Stimulated activated CD8-positive, alpha-beta memory T cell treated with anti-CD3 and anti-CD28 coated beads, Interleukin-12 subunit alpha, Interleukin-12 subunit beta, amount 100 ng/mL, for 24 hours (primary cell): ENCODE data around the gene ZNF212.
"Not testable (repeated sequence)": the region's sequence is repeated elsewhere in the genome, so short reads cannot be mapped to it uniquely, and the experiment has no call there.

Experiments
- DNase-seq: peaks from one replicate; pipeline ENCODE4 v3.0.0-alpha.2; 2020; ENCODE audit errors: extremely low read depth

Gene ZNF212

GRCh38 chr7:149218469-149219420, 20.7 kb upstream of the ZNF212 start:
- DNase-seq = no peak

GRCh38 chr7:149220534-149220933, 18.9 kb upstream of the ZNF212 start:
- no peak for DNase-seq

GRCh38 chr7:149223176-149223575, 16.3 kb upstream of the ZNF212 start:
- DNase-seq = no peak

GRCh38 chr7:149223761-149224160, 15.7 kb upstream of the ZNF212 start:
- DNase-seq = no peak

DNA sequence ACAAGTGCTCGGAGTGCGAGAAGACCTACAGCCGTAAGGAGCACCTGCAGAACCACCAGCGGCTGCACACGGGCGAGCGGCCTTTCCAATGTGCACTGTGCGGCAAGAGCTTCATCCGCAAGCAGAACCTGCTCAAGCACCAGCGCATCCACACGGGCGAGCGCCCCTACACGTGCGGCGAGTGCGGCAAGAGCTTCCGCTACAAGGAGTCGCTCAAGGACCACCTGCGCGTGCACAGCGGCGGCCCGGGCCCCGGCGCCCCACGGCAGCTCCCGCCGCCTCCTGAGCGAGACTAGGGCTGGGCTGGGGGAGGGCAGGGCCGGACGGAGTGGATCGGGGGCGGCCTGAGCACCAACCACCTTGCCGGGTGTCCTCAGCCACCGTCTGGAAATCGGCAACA, 15.1 kb upstream of the ZNF212 start:
- no peak for DNase-seq

GRCh38 chr7:149225106-149225505, 14.3 kb upstream of the ZNF212 start:
- no peak for DNase-seq

GRCh38 chr7:149225656-149226055, 13.8 kb upstream of the ZNF212 start:
- no peak for DNase-seq

GRCh38 chr7:149226366-149226765, 13.1 kb upstream of the ZNF212 start:
- DNase-seq = not testable (repeated sequence)

GRCh38 chr7:149226840-149227494, 12.5 kb upstream of the ZNF212 start:
- no peak for DNase-seq

DNA sequence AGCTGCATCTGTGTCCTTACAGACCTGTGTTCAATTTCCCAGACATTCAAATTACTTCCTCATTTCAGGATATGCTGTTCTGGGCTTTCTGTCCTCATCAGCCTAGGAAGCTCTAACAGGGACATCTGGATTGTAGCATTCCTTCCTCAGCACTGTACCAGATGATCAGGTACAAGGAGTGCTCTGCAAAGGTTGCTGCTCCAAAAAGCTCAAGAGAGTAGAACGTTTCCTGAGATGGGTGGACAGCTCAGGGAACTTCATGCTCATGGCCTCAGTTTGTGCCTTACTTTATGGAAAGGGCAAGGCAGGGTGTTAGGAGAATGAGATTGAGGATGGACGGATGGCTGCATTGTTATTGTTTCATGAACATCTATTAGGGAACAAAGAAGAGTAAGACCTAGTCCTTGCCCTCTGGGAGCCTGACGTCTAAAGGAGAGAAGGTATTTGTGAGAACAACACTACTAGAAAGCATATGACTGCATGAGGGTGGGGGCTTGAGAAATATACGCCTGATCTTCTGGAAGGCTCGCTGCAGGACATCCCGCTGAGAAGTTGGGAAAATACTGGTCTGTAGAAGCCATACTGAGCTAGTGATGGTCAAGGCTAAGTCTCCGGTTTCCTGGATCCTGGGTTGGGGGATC, 10.5 kb upstream of the ZNF212 start:
- no peak for DNase-seq

- DNase-seq = no peak
These were observed 9.9 kb upstream of the ZNF212 start for GRCh38 chr7:149229526-149229925.

- no peak for DNase-seq
These were observed 7.1 kb upstream of the ZNF212 start for GRCh38 chr7:149232362-149232761.

GRCh38 chr7:149233655-149234204, 5.7 kb upstream of the ZNF212 start:
- not testable (repeated sequence) for DNase-seq

GRCh38 chr7:149237502-149237901, 1.9 kb upstream of the ZNF212 start:
- DNase-seq = no peak

DNA sequence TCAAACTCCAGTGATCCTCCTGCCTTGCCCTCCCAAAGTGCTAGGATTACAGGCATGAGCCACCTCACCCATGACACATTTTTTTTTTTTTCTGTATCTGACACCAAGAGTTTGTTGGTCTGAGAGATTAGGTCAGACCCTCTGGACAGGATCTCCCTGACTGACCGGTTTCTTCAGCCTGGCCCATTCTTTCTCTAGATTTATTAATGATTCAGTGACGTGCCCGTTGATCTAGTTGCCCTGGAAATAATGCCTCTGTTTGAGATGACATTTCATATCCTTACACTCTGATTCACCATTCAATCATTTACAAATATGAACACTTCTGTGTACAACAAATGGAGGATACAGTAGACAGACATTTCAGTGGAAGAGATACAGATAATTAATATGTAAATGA, 1.4 kb upstream of the ZNF212 start:
- no peak for DNase-seq

DNA sequence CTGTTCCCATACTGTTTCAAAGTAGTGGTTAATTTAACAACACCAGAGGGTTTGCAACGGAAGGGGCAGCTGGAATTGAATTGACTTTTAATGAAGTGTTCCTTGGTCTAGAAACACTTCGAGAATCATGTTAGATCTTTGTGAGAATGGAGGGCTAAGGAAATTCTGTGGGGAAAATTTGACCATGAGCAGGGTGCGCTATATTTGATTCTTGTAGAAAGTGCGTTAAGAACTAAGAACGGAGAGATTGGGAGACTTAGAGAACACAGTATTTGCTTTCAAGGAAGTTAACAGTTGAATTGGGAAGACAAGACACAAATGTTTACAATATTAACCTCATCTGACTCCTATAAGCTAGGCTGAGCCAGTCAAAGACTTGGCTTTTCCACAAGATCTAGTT, 1.2 kb downstream of the ZNF212 start:
- no peak for DNase-seq

GRCh38 chr7:149241696-149242095, 2.2 kb downstream of the ZNF212 start:
- DNase-seq = no peak

GRCh38 chr7:149245244-149245643, 5.8 kb downstream of the ZNF212 start:
- DNase-seq = no peak

DNA sequence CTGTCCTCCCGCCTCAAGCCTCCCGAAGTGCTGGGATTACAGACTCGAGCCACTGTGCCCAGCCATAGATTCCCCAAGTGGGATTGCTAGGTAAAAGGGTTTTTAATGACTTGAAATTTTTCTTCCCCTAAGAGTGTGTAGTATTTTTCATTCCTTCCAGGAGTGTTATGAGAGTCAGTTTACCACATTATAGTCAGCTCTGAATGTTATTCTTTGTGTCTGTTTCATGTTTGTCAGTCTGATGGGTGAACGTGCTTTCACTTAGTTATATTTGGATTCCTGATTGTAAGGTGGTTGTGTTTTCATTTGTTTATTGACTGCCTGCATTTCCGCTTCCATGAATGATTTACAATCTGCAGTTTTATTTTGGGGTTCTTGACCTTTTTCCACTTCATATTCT, 6.3 kb downstream of the ZNF212 start:
- DNase-seq = no peak

DNA sequence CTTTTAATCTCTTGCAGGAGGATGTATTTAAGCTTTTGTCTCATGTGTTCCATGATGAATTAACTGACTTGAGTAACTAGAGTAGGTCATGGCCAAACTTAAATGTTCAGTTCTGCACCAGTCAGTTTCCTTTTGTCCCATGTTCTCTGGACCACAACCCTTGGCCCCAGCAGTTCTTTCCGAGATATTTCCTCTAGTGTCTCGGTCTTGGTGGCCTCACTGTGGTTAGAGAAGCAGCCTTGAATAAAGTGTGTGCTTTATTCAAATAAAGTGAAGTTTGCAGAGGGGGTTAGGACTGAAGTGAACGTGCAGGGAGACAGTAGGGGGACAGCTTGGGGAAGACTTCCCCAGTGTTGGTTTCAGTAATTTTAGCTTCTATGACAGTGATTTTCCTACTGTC, 9.3 kb downstream of the ZNF212 start:
- DNase-seq = no peak

GRCh38 chr7:149250151-149250550, 10.7 kb downstream of the ZNF212 start:
- not testable (repeated sequence) for DNase-seq

- not testable (repeated sequence) for DNase-seq
These were observed 12.1 kb downstream of the ZNF212 start for GRCh38 chr7:149251518-149251917.
